ENCODE data around the gene ARAF.

DNA sequence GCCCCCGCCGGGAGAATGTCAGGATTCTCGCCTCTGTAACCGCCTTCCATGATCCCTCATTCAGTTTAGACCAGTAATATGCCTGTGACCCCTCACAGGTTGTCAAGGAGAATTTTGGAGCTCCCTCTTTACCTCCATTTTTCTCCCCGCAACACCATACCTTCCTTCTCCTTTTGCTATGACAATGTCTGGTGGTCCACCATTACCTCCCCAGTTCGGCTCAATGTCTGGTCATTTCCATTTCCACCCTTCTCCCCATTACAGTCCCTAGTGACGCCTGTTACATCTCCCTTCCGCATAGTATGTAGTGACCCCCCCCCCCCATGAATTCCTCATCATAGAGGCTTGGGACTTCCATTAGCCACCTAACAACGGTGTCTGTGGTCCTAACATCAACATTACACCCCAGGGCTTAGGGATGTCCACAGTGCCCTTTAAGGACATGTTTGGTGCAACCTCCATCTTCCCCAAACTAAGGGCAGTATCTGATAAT, 700 bp downstream of the ARAF start:
- no peak for TF ChIP-seq CTCF (conservative IDR thresholded peaks at IDR 0.05; ENCODE audit: low read depth, low read length)
- TF ChIP-seq RCOR1 (IDR thresholded peaks at IDR 0.05; ENCODE audit: insufficient replicate concordance, low read length): no peak
- TF ChIP-seq MXI1 (IDR thresholded peaks at IDR 0.05; ENCODE audit: borderline replicate concordance, low read depth, low read length): no peak
- TF ChIP-seq MAFK (IDR thresholded peaks at IDR 0.05; ENCODE audit: low read depth, low read length): no peak
- TF ChIP-seq RFX5 (IDR thresholded peaks at IDR 0.05; ENCODE audit: low read depth, low read length): no peak
